K562 (cell line): ENCODE measurements around the gene OR52E6. TPM values are rescaled to one million over a fixed set of nuclear protein-coding genes. Genes with fewer than 3 reads are reported as not detected.

ENCODE experiments used
- ATAC-seq: fragments of 200-7000 bp; cut with Tn5 transposase; 3 replicates; pipeline ENCODE4 v1.9.1; 2020; ENCODE audit warnings: moderate library complexity
- BruUV-seq: library from RNA; stranded (reverse); fragments of 400-500 nt; replicated peaks from 2 replicates; lab custom pipeline; 2021; lab: Mats Ljungman, UMichigan
- CTCF ChIA-PET: fragments of 300-600 bp; formaldehyde crosslinking; extraction: SDS; loops from one replicate; lab custom pipeline; 2021; ENCODE audit warnings: low intra/inter-chr PET ratio; lab: Yijun Ruan, JAX
- POLR2A ChIA-PET: fragments of 300-600, 350-650 bp; sonication (Branson Sonifier 250); formaldehyde crosslinking; extraction: SDS; loops from one replicate; lab custom pipeline; 2021; ENCODE audit warnings: antibody characterized with exemption, inconsistent platforms; lab: Yijun Ruan, JAX
- DNase-seq, 4 experiments: peaks; one replicate each; pipeline versions ENCODE4 v3.0.0 to v3.0.0-alpha.2; 2011 to 2018; ENCODE audit warnings: low spot score in 3 of 4, mixed read lengths in 3 of 4; ENCODE audit errors: extremely low read depth in 1 of 4
- FAIRE-seq: peaks from 2 replicates; lab custom pipeline; 2011; peaks lifted over from hg19 to GRCh38; lab: Jason Lieb, UNC
- H2AFZ ChIP-seq: 2 replicates; pipeline ENCODE4 v1.6.0; 2011; ENCODE audit warnings: low read depth, low read length, control low read depth, inconsistent platforms
- H3K27ac ChIP-seq: fragments of 200-600 bp; 3 replicates; pipeline ENCODE4 v1.8.0; 2011; ENCODE audit warnings: low read depth, mild to moderate bottlenecking, control low read depth, inconsistent platforms, low read length, moderate library complexity, mixed read lengths; ENCODE audit errors: extremely low read depth
- H3K27me3 ChIP-seq, 2 experiments: fragments of 300-600 bp in 1 of 2; 2 replicates in 1 of 2; 3 replicates in 1 of 2; pipeline versions ENCODE4 v1.6.0 to v1.8.0; 2011; ENCODE audit warnings: inconsistent platforms in 2 of 2, low read length in 2 of 2, mild to moderate bottlenecking in 1 of 2, mixed read lengths in 1 of 2, moderate library complexity in 1 of 2; ENCODE audit not compliant: control insufficient read depth in 2 of 2, insufficient read depth in 2 of 2
- H3K36me3 ChIP-seq: fragments of 300-600 bp; 3 replicates; pipeline ENCODE4 v1.8.0; 2011; ENCODE audit warnings: mild to moderate bottlenecking, low read length, inconsistent platforms; ENCODE audit not compliant: control insufficient read depth, insufficient read depth
- H3K4me1 ChIP-seq, 2 experiments: fragments of 200-600 bp in 1 of 2; replicated peaks in 1 of 2; 2 replicates in 1 of 2; 3 replicates in 1 of 2; pipeline versions ENCODE4 v1.5.1 to v1.8.0; 2011; ENCODE audit warnings: inconsistent platforms in 2 of 2, low read length in 2 of 2, mild to moderate bottlenecking in 1 of 2, mixed read lengths in 1 of 2, moderate library complexity in 1 of 2; ENCODE audit not compliant: control insufficient read depth in 2 of 2, insufficient read depth in 2 of 2
- H3K4me2 ChIP-seq: 2 replicates; pipeline ENCODE4 v1.6.1; 2011; ENCODE audit warnings: low read length, control low read depth, inconsistent platforms, mixed read lengths; ENCODE audit not compliant: insufficient read depth
- H3K4me3 ChIP-seq: fragments of 200-600 bp; sonication (generic), shearing (Covaris generic); 2 replicates; pipeline ENCODE4 v1.5.1; 2016; ENCODE audit warnings: control low read depth, inconsistent platforms
- H3K79me2 ChIP-seq: fragments of 200-600 bp; 3 replicates; pipeline ENCODE4 v1.8.0; 2011; ENCODE audit warnings: low read length, inconsistent platforms; ENCODE audit not compliant: control insufficient read depth, insufficient read depth
- H3K9ac ChIP-seq, 2 experiments: 2 replicates each; pipeline versions ENCODE4 v1.6.0 to v1.6.1; 2011; ENCODE audit warnings: low read depth in 2 of 2, low read length in 2 of 2, control low read depth in 1 of 2, inconsistent platforms in 1 of 2, mild to moderate bottlenecking in 1 of 2, mixed read lengths in 1 of 2; ENCODE audit not compliant: insufficient read depth in 1 of 2
- H3K9me1 ChIP-seq: one replicate; pipeline ENCODE4 v1.6.0; 2011; ENCODE audit warnings: inconsistent platforms, mild to moderate bottlenecking, low read length, moderate library complexity; ENCODE audit not compliant: control insufficient read depth, insufficient read depth
- H3K9me3 ChIP-seq: replicated peaks from 2 replicates; pipeline ENCODE4 v1.5.1; 2011; ENCODE audit warnings: low read depth, low read length, inconsistent platforms; ENCODE audit not compliant: control insufficient read depth, insufficient read depth
- H4K20me1 ChIP-seq: replicated peaks from 2 replicates; pipeline ENCODE4 v1.6.1; 2011; ENCODE audit warnings: low read length, inconsistent platforms, mixed read lengths; ENCODE audit not compliant: control insufficient read depth, insufficient read depth
- CBX3 ChIP-seq, 2 experiments: IDR thresholded peaks; 1 replicate in 1 of 2; 2 replicates in 1 of 2; pipeline ENCODE4 v1.6.1; 2012; ENCODE audit warnings: inconsistent platforms in 2 of 2, low read length in 2 of 2, borderline replicate concordance in 1 of 2, control low read depth in 1 of 2
- NR2F6 ChIP-seq: fragments of 450-650 bp; formaldehyde crosslinking; IDR thresholded peaks from 2 replicates; pipeline ENCODE4 v1.4.0; 2020; ENCODE audit warnings: mild to moderate bottlenecking
- TRIM24 ChIP-seq, 2 experiments: fragments of 450-650 bp; IDR thresholded peaks; 2 replicates each; pipeline ENCODE4 v1.6.1; 2016
- WGBS: fragments of 100-300 bp; shearing (Covaris generic); methylation state at CpG from one replicate; pipeline ENCODE4 v1.1.6; 2016; ENCODE audit warnings: low coverage, mixed read lengths; ENCODE audit not compliant: insufficient coverage; ENCODE audit errors: missing lambda C conversion rate; 5-methylcytosine and 5-hydroxymethylcytosine counted together
- in situ Hi-C: fragments of 300-500 bp; cut with MboI; formaldehyde crosslinking; loops from 4 replicates; pipeline ENCODE4 v1.15.0; 2018; ENCODE audit warnings: inconsistent platforms, mixed read lengths
- intact Hi-C: fragments of 100-400 bp; cut with micrococcal nuclease; formaldehyde crosslinking; loops from 2 replicates; pipeline ENCODE4 v1.14.2; 2022
- polyA plus RNA-seq, 8 experiments: library from polyadenylated mRNA; depleted of rRNA in 4 of 8; stranded (reverse) in 5 of 8; unstranded in 3 of 8; fragments of >200 nt; fragmentation: Nextera tagmentation in 2 of 8; fragmentation: Illumina TruSeq in 1 of 8; extraction: Ambion mirVana in 2 of 8; extraction: Trizol in 1 of 8; gene quantifications; 2 replicates each; pipeline versions ENCODE4 v1.2.1 to v1.2.3, GENCODE V29; 2011 to 2014; ENCODE audit warnings: inconsistent platforms in 1 of 8, missing spikeins in 1 of 8
- total RNA-seq, 7 experiments: library from RNA; depleted of rRNA in 6 of 7; stranded (reverse); fragments of >200 nt in 6 of 7; fragmentation: Illumina TruSeq in 2 of 7; extraction: Trizol in 2 of 7; gene quantifications; 2 replicates each; pipeline versions ENCODE4 v1.2.1 to v1.2.3, GENCODE V29; 2011 to 2021; ENCODE audit warnings: low replicate concordance in 1 of 7
- TF ChIP-seq, protein P1 (sequence below), 2 experiments: fragments of 250-450 bp in 1 of 2; fragments of 450-650 bp in 1 of 2; sonication (Bioruptor Pico) in 1 of 2; IDR thresholded peaks; 2 replicates each; pipeline versions ENCODE4 v1.6.1 to v1.8.0; 2016 to 2021; ENCODE audit warnings: mild to moderate bottlenecking in 2 of 2, moderate library complexity in 2 of 2, missing compliant biosample characterization in 1 of 2, missing genetic modification characterization in 1 of 2
- TF ChIP-seq, protein P2 (sequence below): fragments of 450-650 bp; conservative IDR thresholded peaks from 2 replicates; pipeline ENCODE4 v1.6.1; 2016; ENCODE audit warnings: missing genetic modification characterization, low read depth, mild to moderate bottlenecking, control low read depth, missing compliant biosample characterization
- TF ChIP-seq, protein P3 (sequence below): fragments of 450-650 bp; IDR thresholded peaks from 2 replicates; pipeline ENCODE4 v1.6.1; 2018; ENCODE audit warnings: mild to moderate bottlenecking, low read depth; ENCODE audit not compliant: partially characterized antibody

The OR52E6 gene
- total and polyA plus RNA-seq, 9 of the 15 experiments (the other 6 are each of a cell fraction or from before 2014, with no cell fraction given): not detected

DNA sequence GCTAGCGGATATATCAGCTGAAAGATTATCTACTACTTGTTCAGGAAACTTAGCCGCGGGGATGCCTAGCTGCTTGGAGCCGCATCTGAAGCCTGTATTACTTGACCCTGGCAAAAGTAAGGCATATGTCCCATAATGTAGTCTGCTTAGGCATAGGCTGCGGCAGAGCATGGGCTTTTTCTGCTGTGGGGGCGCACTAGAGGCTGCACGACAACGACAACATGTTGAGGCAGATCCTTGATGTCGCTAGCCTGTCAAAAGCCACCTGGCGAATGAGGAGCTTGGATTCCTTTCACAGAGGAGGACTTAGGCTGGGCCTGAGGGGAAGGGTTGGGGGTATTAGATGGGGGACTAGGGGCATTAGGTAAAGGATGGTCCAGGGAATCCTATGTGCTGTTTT lies 34.1 kb downstream of the OR52E6 start (continued):
- TF ChIP-seq, protein P1, sequence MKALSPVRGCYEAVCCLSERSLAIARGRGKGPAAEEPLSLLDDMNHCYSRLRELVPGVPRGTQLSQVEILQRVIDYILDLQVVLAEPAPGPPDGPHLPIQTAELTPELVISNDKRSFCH (CRISPR knock-in tag; IDR thresholded peaks at IDR 0.05): no peak
- TF ChIP-seq, protein P1 (tag; IDR thresholded peaks at IDR 0.05): no peak
- no peak for TF ChIP-seq NR2F6 (CRISPR knock-in tag)
- TF ChIP-seq, all 486 proteins: peak for 0

DNA sequence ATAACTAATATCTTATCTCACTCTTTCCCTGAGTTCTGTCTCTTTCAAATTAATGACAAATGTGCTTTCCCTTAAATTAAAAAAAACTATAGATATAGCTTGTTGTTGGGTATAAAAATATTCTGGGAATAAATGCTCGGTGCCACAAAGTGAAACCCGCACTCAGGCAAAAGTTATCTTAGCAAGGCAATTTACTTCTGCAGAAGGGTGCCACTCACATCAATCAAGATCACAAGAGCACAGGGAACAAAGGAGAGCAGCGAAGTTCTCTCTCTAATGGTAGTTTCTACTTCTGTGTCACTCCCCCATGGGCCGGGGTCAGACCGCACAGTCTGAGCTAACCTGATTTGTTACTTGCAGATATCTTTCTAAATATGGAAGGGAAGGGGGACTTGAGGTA lies 37.7 kb downstream of the OR52E6 start:
- Histone ChIP-seq H3K9me1 (no peaks in the 10 kb centered on the region), H4K20me1 (no peaks in the 10 kb centered on the region), H3K27me3 (no peaks in the 10 kb centered on the region), H3K79me2 (no peaks in the 10 kb centered on the region), H3K9ac (no peak overlapping the region), H3K4me2 (no peak overlapping the region), H3K4me1 (no peaks in the 10 kb centered on the region), H2AFZ (no peak overlapping the region), H3K36me3 (no peaks in the 10 kb centered on the region), H3K9me3 (peaks cover 11% of the 10 kb centered on the region), H3K27ac (no peak overlapping the region), H3K4me3 (no peak overlapping the region)
- FAIRE-seq (no peak), DNase-seq (no peak), ATAC-seq (no peak)
- 35% methylated on average over 5 of the region's 5 CpGs for WGBS
- in situ Hi-C loops: no loop called here
- ChIA-PET CTCF (no interaction called here), POLR2A (no interaction called here)
- no TSS peak for BruUV-seq
- TF ChIP-seq, protein P2, sequence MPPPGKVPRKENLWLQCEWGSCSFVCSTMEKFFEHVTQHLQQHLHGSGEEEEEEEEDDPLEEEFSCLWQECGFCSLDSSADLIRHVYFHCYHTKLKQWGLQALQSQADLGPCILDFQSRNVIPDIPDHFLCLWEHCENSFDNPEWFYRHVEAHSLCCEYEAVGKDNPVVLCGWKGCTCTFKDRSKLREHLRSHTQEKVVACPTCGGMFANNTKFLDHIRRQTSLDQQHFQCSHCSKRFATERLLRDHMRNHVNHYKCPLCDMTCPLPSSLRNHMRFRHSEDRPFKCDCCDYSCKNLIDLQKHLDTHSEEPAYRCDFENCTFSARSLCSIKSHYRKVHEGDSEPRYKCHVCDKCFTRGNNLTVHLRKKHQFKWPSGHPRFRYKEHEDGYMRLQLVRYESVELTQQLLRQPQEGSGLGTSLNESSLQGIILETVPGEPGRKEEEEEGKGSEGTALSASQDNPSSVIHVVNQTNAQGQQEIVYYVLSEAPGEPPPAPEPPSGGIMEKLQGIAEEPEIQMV (tag): no peak
- peak in 1 of 2 experiments; percentile 71; a peak in 1 of 3 replicates for TF ChIP-seq CBX3 (IDR thresholded peaks at IDR 0.05; ENCODE audit: borderline replicate concordance in 1 of 2, low read length in 2 of 2)
- TF ChIP-seq, protein P3, sequence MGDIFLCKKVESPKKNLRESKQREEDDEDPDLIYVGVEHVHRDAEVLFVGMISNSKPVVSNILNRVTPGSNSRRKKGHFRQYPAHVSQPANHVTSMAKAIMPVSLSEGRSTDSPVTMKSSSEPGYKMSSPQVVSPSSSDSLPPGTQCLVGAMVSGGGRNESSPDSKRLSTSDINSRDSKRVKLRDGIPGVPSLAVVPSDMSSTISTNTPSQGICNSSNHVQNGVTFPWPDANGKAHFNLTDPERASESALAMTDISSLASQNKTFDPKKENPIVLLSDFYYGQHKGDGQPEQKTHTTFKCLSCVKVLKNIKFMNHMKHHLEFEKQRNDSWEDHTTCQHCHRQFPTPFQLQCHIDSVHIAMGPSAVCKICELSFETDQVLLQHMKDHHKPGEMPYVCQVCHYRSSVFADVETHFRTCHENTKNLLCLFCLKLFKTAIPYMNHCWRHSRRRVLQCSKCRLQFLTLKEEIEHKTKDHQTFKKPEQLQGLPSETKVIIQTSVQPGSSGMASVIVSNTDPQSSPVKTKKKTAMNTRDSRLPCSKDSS: peak; percentile 92
- peak in 1 of 2 experiments; percentile 28; a peak in 1 of 4 replicates for TF ChIP-seq TRIM24 (IDR thresholded peaks at IDR 0.05)
- intact Hi-C loops: no loop called here
